Measurements from ENCODE around the gene TPPP.

The TPPP gene

DNA sequence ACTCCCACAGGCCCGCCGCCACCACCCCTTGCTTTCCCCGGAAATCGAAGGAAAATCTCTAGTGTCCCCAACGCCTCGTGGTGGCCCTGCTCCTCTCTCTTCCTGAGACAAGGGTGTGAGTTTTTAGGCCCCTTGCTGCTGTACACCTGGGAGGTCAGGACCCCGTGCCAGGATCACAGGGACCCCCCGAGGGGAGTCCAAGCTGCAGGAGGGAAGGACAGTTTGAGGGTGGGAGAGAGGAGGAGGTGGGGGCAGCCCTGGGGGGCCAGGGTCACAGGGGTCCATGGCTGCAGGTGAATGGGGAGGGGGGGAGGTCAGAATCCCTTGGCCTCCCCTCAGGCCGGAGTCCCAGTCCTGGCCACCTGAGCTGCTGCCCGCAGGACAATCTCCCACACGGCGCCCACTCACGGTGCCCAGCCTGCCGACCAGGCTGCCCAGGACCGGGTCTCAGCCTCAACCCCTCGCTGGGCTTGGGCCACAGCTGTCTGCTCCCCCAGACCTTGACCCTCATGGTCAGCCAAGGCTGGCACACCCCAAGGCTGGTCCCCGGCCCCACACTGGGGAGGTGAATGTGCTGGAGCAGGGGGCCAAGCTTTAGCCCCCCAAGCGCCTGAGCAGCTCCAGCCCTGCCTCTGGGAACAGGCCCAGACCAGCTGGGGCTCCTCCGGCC lies 19.9 kb downstream of the TPPP start:
- no peaks in the 10 kb centered on the region for H3K9me2 ChIP-seq (replicated peaks; ENCODE audit: insufficient read depth, low read length)
- no peak overlapping the region for H2AFZ ChIP-seq (ENCODE audit: low read length)
- H3K36me3 ChIP-seq (replicated peaks; ENCODE audit: insufficient read depth, low read length): no peaks in the 10 kb centered on the region
- H3K9ac ChIP-seq (ENCODE audit: low read length): no peak overlapping the region; the same call in 1 of the 2 replicates
- H3K9me3 ChIP-seq (replicated peaks; ENCODE audit: insufficient read depth, low read length): no peaks in the 10 kb centered on the region
- H3K4me2 ChIP-seq (ENCODE audit: low read depth, low read length): no peak overlapping the region
- H3K79me2 ChIP-seq (ENCODE audit: low read length): no peaks in the 10 kb centered on the region
- no peaks in the 10 kb centered on the region for H3K4me1 ChIP-seq (ENCODE audit: low read length)
- no peak overlapping the region for H3K27ac ChIP-seq (ENCODE audit: low read length)
- DNase-seq: no peak
- no peaks in the 10 kb centered on the region for H3K27me3 ChIP-seq (replicated peaks; ENCODE audit: insufficient read depth, low read length)
- H4K20me1 ChIP-seq (ENCODE audit: insufficient read depth, low read length): no peaks in the 10 kb centered on the region
- H3K4me3 ChIP-seq (ENCODE audit: low read length): no peak overlapping the region
- no peaks in the 10 kb centered on the region for H3F3A ChIP-seq (ENCODE audit: insufficient read depth, low read length)
- TF ChIP-seq EZH2 (optimal IDR thresholded peaks at IDR 0.05; ENCODE audit: low read depth, low read length) (no peak), EZH2phosphoT487 (IDR thresholded peaks at IDR 0.05; ENCODE audit: low read length) (no peak)
- TF ChIP-seq, protein P1, sequence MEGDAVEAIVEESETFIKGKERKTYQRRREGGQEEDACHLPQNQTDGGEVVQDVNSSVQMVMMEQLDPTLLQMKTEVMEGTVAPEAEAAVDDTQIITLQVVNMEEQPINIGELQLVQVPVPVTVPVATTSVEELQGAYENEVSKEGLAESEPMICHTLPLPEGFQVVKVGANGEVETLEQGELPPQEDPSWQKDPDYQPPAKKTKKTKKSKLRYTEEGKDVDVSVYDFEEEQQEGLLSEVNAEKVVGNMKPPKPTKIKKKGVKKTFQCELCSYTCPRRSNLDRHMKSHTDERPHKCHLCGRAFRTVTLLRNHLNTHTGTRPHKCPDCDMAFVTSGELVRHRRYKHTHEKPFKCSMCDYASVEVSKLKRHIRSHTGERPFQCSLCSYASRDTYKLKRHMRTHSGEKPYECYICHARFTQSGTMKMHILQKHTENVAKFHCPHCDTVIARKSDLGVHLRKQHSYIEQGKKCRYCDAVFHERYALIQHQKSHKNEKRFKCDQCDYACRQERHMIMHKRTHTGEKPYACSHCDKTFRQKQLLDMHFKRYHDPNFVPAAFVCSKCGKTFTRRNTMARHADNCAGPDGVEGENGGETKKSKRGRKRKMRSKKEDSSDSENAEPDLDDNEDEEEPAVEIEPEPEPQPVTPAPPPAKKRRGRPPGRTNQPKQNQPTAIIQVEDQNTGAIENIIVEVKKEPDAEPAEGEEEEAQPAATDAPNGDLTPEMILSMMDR (IDR thresholded peaks at IDR 0.05; ENCODE audit: low read length): no peak

DNA sequence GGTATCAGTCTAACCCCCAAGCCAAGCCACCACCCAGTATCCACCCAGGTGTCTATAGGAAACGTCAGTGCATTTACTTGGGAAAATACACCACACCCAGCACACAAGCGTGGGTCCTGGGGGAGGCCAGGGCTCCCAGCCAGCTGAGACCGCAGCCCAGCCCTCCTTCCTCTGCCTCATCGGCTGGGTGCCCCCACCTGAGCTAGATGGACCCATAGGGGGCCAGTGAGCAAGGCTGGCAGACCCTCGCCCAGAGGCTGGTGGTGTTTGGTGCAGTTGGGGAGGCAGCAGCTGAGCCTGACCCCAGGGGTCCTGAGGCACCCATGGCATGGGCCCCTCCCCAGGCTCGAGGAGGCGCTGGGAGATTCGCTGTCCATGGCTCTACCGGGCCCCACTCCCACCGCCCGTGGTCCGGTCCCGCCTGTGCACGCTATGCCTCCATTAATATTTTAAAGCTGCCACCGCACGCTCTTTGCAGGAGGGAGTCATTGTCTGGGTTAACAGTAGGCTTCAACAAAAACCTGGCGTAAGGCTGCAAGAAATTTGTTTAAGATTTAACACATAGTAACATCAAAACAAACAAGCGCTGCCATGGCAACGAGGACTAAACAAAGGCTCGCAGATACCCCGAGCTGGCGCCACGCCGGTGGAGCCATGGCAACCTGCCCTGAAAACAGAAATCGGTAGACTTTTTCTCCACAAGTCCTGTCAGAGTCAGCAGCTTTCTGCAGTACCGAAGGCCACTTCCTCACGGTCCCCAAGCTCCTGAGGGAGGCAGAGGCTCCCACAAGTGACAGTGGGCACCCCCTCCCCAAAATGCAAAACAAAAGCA lies 20.6 kb downstream of the TPPP start:
- H3K27ac ChIP-seq (ENCODE audit: low read length): no peak overlapping the region
- H3K36me3 ChIP-seq (replicated peaks; ENCODE audit: insufficient read depth, low read length): no peaks in the 10 kb centered on the region
- H3K4me2 ChIP-seq (ENCODE audit: low read depth, low read length): no peak overlapping the region
- H3K9me3 ChIP-seq (replicated peaks; ENCODE audit: insufficient read depth, low read length): no peaks in the 10 kb centered on the region
- no peaks in the 10 kb centered on the region for H3K27me3 ChIP-seq (replicated peaks; ENCODE audit: insufficient read depth, low read length)
- peak; percentile 33 for DNase-seq
- no peak overlapping the region for H3K4me3 ChIP-seq (ENCODE audit: low read length)
- H3K9me2 ChIP-seq (replicated peaks; ENCODE audit: insufficient read depth, low read length): no peaks in the 10 kb centered on the region
- no peaks in the 10 kb centered on the region for H3F3A ChIP-seq (ENCODE audit: insufficient read depth, low read length)
- no peaks in the 10 kb centered on the region for H4K20me1 ChIP-seq (ENCODE audit: insufficient read depth, low read length)
- H3K9ac ChIP-seq (ENCODE audit: low read length): no peak overlapping the region; the same call in 1 of the 2 replicates
- no peaks in the 10 kb centered on the region for H3K4me1 ChIP-seq (ENCODE audit: low read length)
- TF ChIP-seq, protein P1 (IDR thresholded peaks at IDR 0.05; ENCODE audit: low read length): no peak
- TF ChIP-seq EZH2 (optimal IDR thresholded peaks at IDR 0.05; ENCODE audit: low read depth, low read length): no peak
- TF ChIP-seq EZH2phosphoT487 (IDR thresholded peaks at IDR 0.05; ENCODE audit: low read length): no peak
- no peaks in the 10 kb centered on the region for H3K79me2 ChIP-seq (ENCODE audit: low read length)
- no peak overlapping the region for H2AFZ ChIP-seq (ENCODE audit: low read length)

DNA sequence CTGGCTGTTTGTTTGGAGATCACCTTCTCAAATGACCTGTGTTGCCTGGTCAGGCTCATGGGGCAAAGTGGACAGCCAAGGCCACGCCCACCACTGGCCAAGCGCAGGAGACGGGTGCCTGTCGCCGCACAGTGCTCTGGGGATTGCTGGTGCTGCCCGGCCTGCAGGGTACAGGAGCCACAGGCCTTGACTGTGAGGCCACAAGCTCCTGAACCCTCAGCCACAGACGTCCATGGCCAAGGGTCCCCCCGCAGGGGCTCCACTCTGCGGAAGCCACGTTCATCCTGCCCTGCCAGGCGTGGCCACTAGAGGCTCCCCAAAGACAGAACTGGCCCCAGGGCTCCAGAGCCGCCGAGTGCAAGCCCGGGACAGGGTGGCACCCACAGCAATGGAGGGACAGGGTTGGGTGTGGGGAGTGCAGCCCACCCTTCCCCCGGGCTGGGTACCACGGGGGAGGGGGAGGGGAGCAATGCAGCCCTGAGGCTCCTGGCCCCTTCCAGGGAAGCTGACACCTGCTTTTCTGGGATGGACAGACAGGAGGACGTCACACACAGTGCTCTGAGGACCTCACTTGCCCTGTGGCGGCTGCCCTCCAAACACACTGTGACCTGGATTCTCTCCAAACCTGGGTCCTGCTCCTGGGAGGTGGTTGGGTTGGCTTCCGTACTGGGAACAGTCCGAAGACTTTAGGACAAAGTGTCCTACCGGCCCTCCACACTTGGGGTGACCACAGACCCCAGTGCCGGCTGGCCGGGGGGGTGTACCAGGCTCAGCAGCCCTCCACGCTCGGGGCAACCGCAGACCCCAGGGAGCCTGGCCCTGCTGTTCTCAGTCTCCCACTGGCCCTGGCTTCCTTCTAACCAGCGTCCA lies 21.5 kb downstream of the TPPP start:
- Histone ChIP-seq H3F3A (ENCODE audit: insufficient read depth, low read length) (no peaks in the 10 kb centered on the region), H3K4me1 (ENCODE audit: low read length) (no peaks in the 10 kb centered on the region), H3K4me2 (ENCODE audit: low read depth, low read length) (no peak overlapping the region), H3K36me3 (replicated peaks; ENCODE audit: insufficient read depth, low read length) (no peaks in the 10 kb centered on the region), H4K20me1 (ENCODE audit: insufficient read depth, low read length) (no peaks in the 10 kb centered on the region), H3K9me2 (replicated peaks; ENCODE audit: insufficient read depth, low read length) (no peaks in the 10 kb centered on the region), H3K9ac (ENCODE audit: low read length) (no peak overlapping the region), H3K27ac (ENCODE audit: low read length) (no peak overlapping the region), H3K9me3 (replicated peaks; ENCODE audit: insufficient read depth, low read length) (no peaks in the 10 kb centered on the region), H3K4me3 (ENCODE audit: low read length) (no peak overlapping the region), H3K79me2 (ENCODE audit: low read length) (no peaks in the 10 kb centered on the region), H2AFZ (ENCODE audit: low read length) (no peak overlapping the region), H3K27me3 (replicated peaks; ENCODE audit: insufficient read depth, low read length) (no peaks in the 10 kb centered on the region)
- TF ChIP-seq EZH2phosphoT487 (IDR thresholded peaks at IDR 0.05; ENCODE audit: low read length) (no peak), EZH2 (optimal IDR thresholded peaks at IDR 0.05; ENCODE audit: low read depth, low read length) (no peak)
- TF ChIP-seq, protein P1 (IDR thresholded peaks at IDR 0.05; ENCODE audit: low read length): peak; percentile 90
- peak; percentile 49 for DNase-seq
